Breast epithelium (tissue), 4 donors: ENCODE results near the gene PRDM11. TPM values are rescaled to one million over a fixed set of nuclear protein-coding genes. Genes with fewer than 3 reads are reported as not detected.

ENCODE experiments used
- DNase-seq, 2 donors: peaks; one replicate each; pipeline ENCODE4 v3.0.0-alpha.2; 2019; ENCODE audit warnings: low spot score in 2 of 2
- H3K27ac ChIP-seq, 2 donors: fragments of 200-600 bp; sonication (generic) in 1 of 2; one replicate each; pipeline ENCODE4 v1.5.1; 2016 to 2019; ENCODE audit warnings: mild to moderate bottlenecking in 1 of 2
- H3K27me3 ChIP-seq, 2 donors: fragments of 200-600 bp; sonication (generic) in 1 of 2; one replicate each; pipeline versions ENCODE4 v1.5.1 to v1.6.0; 2017 to 2019; ENCODE audit warnings: control low read depth in 1 of 2, mild to moderate bottlenecking in 1 of 2
- H3K36me3 ChIP-seq: fragments of 200-600 bp; one replicate; pipeline ENCODE4 v1.5.1; 2019
- H3K4me1 ChIP-seq, 2 donors: fragments of 200-600 bp; sonication (generic); one replicate each; pipeline ENCODE4 v1.5.1; 2016 to 2019; ENCODE audit warnings: control low read depth in 1 of 2
- H3K4me3 ChIP-seq, 3 donors: fragments of 200-600 bp; sonication (generic); 1 replicate in 2 of 3; 2 replicates in 1 of 3; pipeline ENCODE4 v1.5.1; 2016 to 2019; ENCODE audit warnings: mild to moderate bottlenecking in 3 of 3, moderate library complexity in 2 of 3
- H3K9me3 ChIP-seq, 2 donors: fragments of 200-600 bp; sonication (generic) in 1 of 2; one replicate each; pipeline ENCODE4 v1.5.1; 2016 to 2019; ENCODE audit warnings: control low read depth in 1 of 2
- POLR2A ChIP-seq: fragments of 450-650 bp; IDR thresholded peaks from one replicate; pipeline ENCODE4 v1.6.1; 2016; ENCODE audit warnings: antibody characterized with exemption, mild to moderate bottlenecking, moderate library complexity
- POLR2AphosphoS5 ChIP-seq, 3 donors: sonication (generic); formaldehyde crosslinking; IDR thresholded peaks; one replicate each; pipeline ENCODE4 v1.6.1; 2017; ENCODE audit warnings: antibody characterized with exemption in 3 of 3
- intact Hi-C: fragments of 100-400 bp; cut with DNase I; formaldehyde crosslinking; loops from one replicate; pipeline ENCODE4 v1.15.1; 2023; ENCODE audit warnings: low total_unique reads
- total RNA-seq, 3 donors: library from RNA; depleted of rRNA; stranded (reverse); fragments of >200 nt; gene quantifications; one replicate each; pipeline ENCODE4 v1.1.0, GENCODE V29; 2016
- TF ChIP-seq, protein P1 (sequence below), 3 donors: fragments of 450-650 bp; IDR thresholded peaks; one replicate each; pipeline ENCODE4 v1.5.1; 2016 to 2017; ENCODE audit warnings: antibody characterized with exemption in 3 of 3, mild to moderate bottlenecking in 3 of 3, moderate library complexity in 3 of 3

Gene PRDM11
- total RNA-seq, 3 donors from 2014 or later: 6.9 to 10.9 (median 10.8) TPM

DNA sequence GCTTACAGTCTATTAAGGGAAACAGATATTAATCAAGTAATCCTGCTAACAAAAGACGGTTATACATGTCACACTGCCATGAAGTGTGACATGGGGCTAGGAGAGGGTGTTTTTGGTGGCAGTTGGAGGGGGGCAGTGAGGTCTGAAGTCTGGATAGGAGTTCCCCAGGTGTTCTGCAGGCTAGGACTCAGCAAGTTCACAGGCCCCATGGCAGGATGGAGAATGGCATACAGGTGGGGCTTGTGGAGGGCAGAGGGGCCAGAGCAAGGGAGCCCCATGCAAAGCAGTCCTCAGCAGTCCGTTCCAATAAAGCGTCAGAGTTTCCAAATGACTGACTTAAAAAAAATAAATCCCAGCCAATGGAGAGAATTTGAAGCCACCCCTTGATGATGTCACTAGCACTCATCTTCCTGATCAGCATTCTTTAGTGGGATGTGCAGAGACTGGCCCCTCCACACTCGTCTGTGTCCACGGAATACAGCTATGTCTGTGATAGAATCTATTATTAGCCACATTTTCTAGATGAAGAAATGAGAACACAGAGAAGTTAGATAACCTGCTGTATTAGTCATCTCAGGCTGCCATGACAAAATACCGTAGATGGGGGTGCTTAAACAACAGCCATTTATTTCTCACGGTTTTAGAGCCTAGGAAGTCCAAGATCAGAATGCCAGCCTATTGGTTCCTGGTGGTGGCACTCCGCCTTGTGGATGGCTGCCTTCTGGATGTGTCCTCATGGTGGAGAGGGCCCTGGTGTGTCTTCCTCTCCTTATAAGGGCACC lies 32.6 kb downstream of the PRDM11 start:
- H3K36me3 ChIP-seq: no peaks in the 10 kb centered on the region
- H3K4me1 ChIP-seq: peaks cover 0 to 4% of the 10 kb centered on the region in 2 donors
- TF ChIP-seq, protein P1, sequence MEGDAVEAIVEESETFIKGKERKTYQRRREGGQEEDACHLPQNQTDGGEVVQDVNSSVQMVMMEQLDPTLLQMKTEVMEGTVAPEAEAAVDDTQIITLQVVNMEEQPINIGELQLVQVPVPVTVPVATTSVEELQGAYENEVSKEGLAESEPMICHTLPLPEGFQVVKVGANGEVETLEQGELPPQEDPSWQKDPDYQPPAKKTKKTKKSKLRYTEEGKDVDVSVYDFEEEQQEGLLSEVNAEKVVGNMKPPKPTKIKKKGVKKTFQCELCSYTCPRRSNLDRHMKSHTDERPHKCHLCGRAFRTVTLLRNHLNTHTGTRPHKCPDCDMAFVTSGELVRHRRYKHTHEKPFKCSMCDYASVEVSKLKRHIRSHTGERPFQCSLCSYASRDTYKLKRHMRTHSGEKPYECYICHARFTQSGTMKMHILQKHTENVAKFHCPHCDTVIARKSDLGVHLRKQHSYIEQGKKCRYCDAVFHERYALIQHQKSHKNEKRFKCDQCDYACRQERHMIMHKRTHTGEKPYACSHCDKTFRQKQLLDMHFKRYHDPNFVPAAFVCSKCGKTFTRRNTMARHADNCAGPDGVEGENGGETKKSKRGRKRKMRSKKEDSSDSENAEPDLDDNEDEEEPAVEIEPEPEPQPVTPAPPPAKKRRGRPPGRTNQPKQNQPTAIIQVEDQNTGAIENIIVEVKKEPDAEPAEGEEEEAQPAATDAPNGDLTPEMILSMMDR (IDR thresholded peaks at IDR 0.05): no peak
- TF ChIP-seq POLR2A (no peak), POLR2AphosphoS5 (IDR thresholded peaks at IDR 0.05) (no peak)
- DNase-seq: no peak
- no peaks in the 10 kb centered on the region for H3K27me3 ChIP-seq
- intact Hi-C loops: no loop called here
- H3K9me3 ChIP-seq: no peaks in the 10 kb centered on the region
- no peak overlapping the region for H3K4me3 ChIP-seq
- H3K27ac ChIP-seq: peak overlapping the region; percentile 82 to 93

- Histone ChIP-seq H3K9me3 (no peaks in the 10 kb centered on the region), H3K36me3 (no peaks in the 10 kb centered on the region), H3K4me3 (peak overlapping the region; percentile 51 to 81 (median 73)), H3K27ac (peak overlapping the region; percentile 82 to 93), H3K4me1 (peaks cover 0 to 4% of the 10 kb centered on the region in 2 donors), H3K27me3 (no peaks in the 10 kb centered on the region)
- DNase-seq: no peak
- intact Hi-C loops: no loop called here
- TF ChIP-seq, protein P1 (IDR thresholded peaks at IDR 0.05): no peak
- TF ChIP-seq POLR2AphosphoS5 (IDR thresholded peaks at IDR 0.05): no peak
- no peak for TF ChIP-seq POLR2A
Measured at GRCh38 chr11:45179686-45180178, 33.3 kb downstream of the PRDM11 start.

DNA sequence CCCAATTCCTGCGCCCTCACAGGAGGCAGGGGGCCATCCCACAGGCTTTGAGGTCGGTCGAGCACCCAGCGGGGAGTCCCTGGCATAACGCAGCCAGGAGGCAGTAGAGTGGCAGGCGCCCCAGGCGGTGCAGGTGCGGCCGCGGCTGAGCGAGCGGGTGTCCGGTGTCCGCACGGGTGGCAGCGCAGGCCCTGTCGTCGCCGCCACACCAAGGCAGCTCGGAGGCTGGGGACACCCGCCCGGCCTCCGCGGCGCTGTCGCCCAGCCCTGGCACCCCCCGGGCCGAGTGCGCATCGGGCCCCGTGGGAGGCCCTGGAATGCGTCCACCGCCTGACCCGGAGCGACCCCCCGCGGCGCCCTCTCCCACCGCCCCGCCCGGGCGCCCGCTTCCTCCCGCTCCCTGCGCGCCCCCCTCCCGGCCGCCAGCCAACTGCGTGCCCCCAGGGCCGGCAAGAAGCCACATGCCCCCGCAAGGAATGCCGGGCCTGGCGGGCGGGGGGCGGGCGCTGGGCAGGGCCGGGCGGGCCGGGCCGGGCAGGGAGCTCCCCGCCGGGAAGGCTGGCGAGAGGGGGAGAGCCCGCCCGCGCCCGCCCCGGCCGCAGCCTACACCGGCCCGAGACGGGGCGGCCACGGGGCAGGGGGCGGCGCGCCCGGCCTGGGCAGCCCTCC lies 33.9 kb downstream of the PRDM11 start:
- intact Hi-C loops: no loop called here
- TF ChIP-seq, protein P1 (IDR thresholded peaks at IDR 0.05): peak in 2 of 3 donors; percentile 18 to 29
- TF ChIP-seq POLR2A (no peak), POLR2AphosphoS5 (IDR thresholded peaks at IDR 0.05) (no peak)
- Histone ChIP-seq H3K27me3 (no peaks in the 10 kb centered on the region), H3K4me1 (peaks cover 0 to 4% of the 10 kb centered on the region in 2 donors), H3K27ac (peak overlapping the region; percentile 82 to 93), H3K36me3 (no peaks in the 10 kb centered on the region), H3K9me3 (no peaks in the 10 kb centered on the region), H3K4me3 (peak overlapping the region; percentile 51 to 81 (median 73))
- peak; percentile 44 to 67 for DNase-seq

- peak; percentile 42 to 65 for DNase-seq
- intact Hi-C loops: no loop called here
- Histone ChIP-seq H3K27ac (peak overlapping the region; percentile 82 to 93), H3K27me3 (no peaks in the 10 kb centered on the region), H3K36me3 (no peaks in the 10 kb centered on the region), H3K4me1 (peaks cover 0 to 4% of the 10 kb centered on the region in 2 donors), H3K9me3 (no peaks in the 10 kb centered on the region), H3K4me3 (peak overlapping the region; percentile 51 to 81 (median 73))
- TF ChIP-seq POLR2AphosphoS5 (IDR thresholded peaks at IDR 0.05): no peak
- TF ChIP-seq, protein P1 (IDR thresholded peaks at IDR 0.05): no peak
- no peak for TF ChIP-seq POLR2A
Measured at GRCh38 chr11:45180848-45181192, 34.4 kb downstream of the PRDM11 start.
